ENCODE results near the gene AMOTL1.

Gene AMOTL1

GRCh38 chr11:94800414-94800813, 32.3 kb downstream of the AMOTL1 start:
- CTCF ChIA-PET = no interaction called here
- no peak for TF ChIP-seq LEF1 (IDR thresholded peaks at IDR 0.05; ENCODE audit: borderline replicate concordance)
- no peak for TF ChIP-seq ARNT (IDR thresholded peaks at IDR 0.05)
- TF ChIP-seq FOXM1 (IDR thresholded peaks at IDR 0.05; ENCODE audit: borderline replicate concordance) = no peak
- no peak for TF ChIP-seq TARDBP (IDR thresholded peaks at IDR 0.05)
- TF ChIP-seq PKNOX1 (IDR thresholded peaks at IDR 0.05) = no peak
- TF ChIP-seq FOXK2 (IDR thresholded peaks at IDR 0.05) = no peak
- no peak for TF ChIP-seq SUZ12 (IDR thresholded peaks at IDR 0.05)
- TF ChIP-seq L3MBTL2 (conservative IDR thresholded peaks at IDR 0.05) = no peak
- TF ChIP-seq ZNF384 (IDR thresholded peaks at IDR 0.05) = no peak
- TF ChIP-seq HDGF (IDR thresholded peaks at IDR 0.05; ENCODE audit: borderline replicate concordance) = no peak
- no peak for TF ChIP-seq CTBP1 (IDR thresholded peaks at IDR 0.05; ENCODE audit: borderline replicate concordance)
- TF ChIP-seq SP1 (IDR thresholded peaks at IDR 0.05) = no peak
- TF ChIP-seq BHLHE40 (IDR thresholded peaks at IDR 0.05; ENCODE audit: borderline replicate concordance) = no peak
- no peak for TF ChIP-seq ELF4 (IDR thresholded peaks at IDR 0.05)
- no peak for TF ChIP-seq FOXA1 (IDR thresholded peaks at IDR 0.05)
- TF ChIP-seq NFRKB (IDR thresholded peaks at IDR 0.05) = no peak
- POLR2A ChIA-PET = no interaction called here
- DNase-seq (ENCODE audit: extremely low spot score) = no peak

GRCh38 chr11:94801866-94802460, 33.8 kb downstream of the AMOTL1 start:
- TF ChIP-seq SP1 (IDR thresholded peaks at IDR 0.05) (no peak), HDGF (IDR thresholded peaks at IDR 0.05; ENCODE audit: borderline replicate concordance) (no peak), ELF4 (IDR thresholded peaks at IDR 0.05) (no peak), PKNOX1 (IDR thresholded peaks at IDR 0.05) (no peak), FOXK2 (IDR thresholded peaks at IDR 0.05) (no peak), BHLHE40 (IDR thresholded peaks at IDR 0.05; ENCODE audit: borderline replicate concordance) (no peak), LEF1 (IDR thresholded peaks at IDR 0.05; ENCODE audit: borderline replicate concordance) (no peak), NFRKB (IDR thresholded peaks at IDR 0.05) (no peak)
- POLR2A ChIA-PET = no interaction called here
- CTCF ChIA-PET = no interaction called here
- no peak for DNase-seq (ENCODE audit: extremely low spot score)

DNA sequence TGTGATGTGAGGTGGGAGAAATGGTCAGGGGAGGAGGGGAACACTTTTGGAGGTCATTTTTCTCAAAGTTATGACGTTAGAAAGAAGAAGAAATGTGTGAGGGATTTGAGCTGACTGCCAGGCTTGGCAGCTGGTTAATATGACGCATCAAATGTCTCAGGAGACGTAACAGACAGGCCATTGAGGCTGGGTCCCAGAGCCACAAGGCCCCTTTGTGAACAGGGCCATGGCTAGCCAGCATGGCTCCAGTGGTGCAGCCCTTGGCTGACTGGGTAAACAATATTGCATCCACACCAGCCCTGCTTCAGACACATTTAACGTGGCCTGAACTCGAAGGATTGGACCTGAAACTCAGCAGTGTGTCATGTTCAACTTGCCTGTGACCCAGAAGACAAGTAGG, 34.3 kb downstream of the AMOTL1 start:
- CTCF ChIA-PET = interaction anchor here (1.1 kb wide), 1 partner anchor 10 kb away, joined by 3 read pairs; no protein-coding TSS in a partner anchor
- TF ChIP-seq SP1 (IDR thresholded peaks at IDR 0.05) = no peak
- TF ChIP-seq L3MBTL2 (conservative IDR thresholded peaks at IDR 0.05) = no peak
- no peak for TF ChIP-seq LEF1 (IDR thresholded peaks at IDR 0.05; ENCODE audit: borderline replicate concordance)
- TF ChIP-seq ELF4 (IDR thresholded peaks at IDR 0.05) = no peak
- no peak for DNase-seq (ENCODE audit: extremely low spot score)
- POLR2A ChIA-PET = no interaction called here

DNA sequence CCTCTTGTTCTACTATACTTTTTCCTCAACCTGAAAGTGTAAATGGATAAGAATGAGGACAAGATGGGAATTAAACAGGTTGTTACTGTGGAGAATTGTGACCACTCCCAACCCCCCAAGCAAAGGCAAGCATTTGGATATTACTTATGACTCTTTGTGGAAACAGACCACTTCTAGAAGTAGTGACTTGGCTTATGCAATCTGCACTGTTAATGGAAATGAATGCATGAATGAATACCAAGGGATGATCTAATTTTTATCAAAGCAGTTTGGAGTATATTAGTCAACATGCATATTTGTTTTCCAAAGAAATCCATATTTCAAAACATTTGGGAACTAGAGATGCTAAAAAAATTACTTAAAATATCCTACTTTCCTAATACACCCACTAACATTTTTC, 35.3 kb downstream of the AMOTL1 start:
- DNase-seq (ENCODE audit: extremely low spot score) = no peak
- no peak for TF ChIP-seq ZNF384 (IDR thresholded peaks at IDR 0.05)
- TF ChIP-seq ELF4 (IDR thresholded peaks at IDR 0.05) = no peak
- no peak for TF ChIP-seq ARNT (IDR thresholded peaks at IDR 0.05)
- no peak for TF ChIP-seq HDGF (IDR thresholded peaks at IDR 0.05; ENCODE audit: borderline replicate concordance)
- TF ChIP-seq SP1 (IDR thresholded peaks at IDR 0.05) = no peak
- ChIA-PET POLR2A (no interaction called here), CTCF (interaction anchor here (1.1 kb wide), 1 partner anchor 9 kb away, joined by 3 read pairs; no protein-coding TSS in a partner anchor)

- CTCF ChIA-PET = no interaction called here
- TF ChIP-seq FOXA1 (IDR thresholded peaks at IDR 0.05) (no peak), TARDBP (IDR thresholded peaks at IDR 0.05) (no peak), LEF1 (IDR thresholded peaks at IDR 0.05; ENCODE audit: borderline replicate concordance) (no peak), ARNT (IDR thresholded peaks at IDR 0.05) (no peak), L3MBTL2 (conservative IDR thresholded peaks at IDR 0.05) (no peak), PKNOX1 (IDR thresholded peaks at IDR 0.05) (no peak), NFRKB (IDR thresholded peaks at IDR 0.05) (no peak), SUZ12 (IDR thresholded peaks at IDR 0.05) (no peak), ELF4 (IDR thresholded peaks at IDR 0.05) (no peak), FOXM1 (IDR thresholded peaks at IDR 0.05; ENCODE audit: borderline replicate concordance) (no peak), HDGF (IDR thresholded peaks at IDR 0.05; ENCODE audit: borderline replicate concordance) (no peak), ZNF384 (IDR thresholded peaks at IDR 0.05) (no peak), FOXK2 (IDR thresholded peaks at IDR 0.05) (no peak), BHLHE40 (IDR thresholded peaks at IDR 0.05; ENCODE audit: borderline replicate concordance) (no peak), SP1 (IDR thresholded peaks at IDR 0.05) (no peak), CTBP1 (IDR thresholded peaks at IDR 0.05; ENCODE audit: borderline replicate concordance) (no peak)
- POLR2A ChIA-PET = no interaction called here
- no peak for DNase-seq (ENCODE audit: extremely low spot score)
These were observed 36.7 kb downstream of the AMOTL1 start for GRCh38 chr11:94804874-94805273.

GRCh38 chr11:94806014-94806413, 37.9 kb downstream of the AMOTL1 start:
- ChIA-PET POLR2A (no interaction called here), CTCF (no interaction called here)
- no peak for DNase-seq (ENCODE audit: extremely low spot score)

More at GRCh38 chr11:94806014-94806413, 37.9 kb downstream of the AMOTL1 start:
- no peak for TF ChIP-seq BHLHE40 (IDR thresholded peaks at IDR 0.05; ENCODE audit: borderline replicate concordance)
- TF ChIP-seq FOXM1 (IDR thresholded peaks at IDR 0.05; ENCODE audit: borderline replicate concordance) = no peak
- no peak for TF ChIP-seq L3MBTL2 (conservative IDR thresholded peaks at IDR 0.05)
- no peak for TF ChIP-seq ELF4 (IDR thresholded peaks at IDR 0.05)
- no peak for TF ChIP-seq LEF1 (IDR thresholded peaks at IDR 0.05; ENCODE audit: borderline replicate concordance)
- TF ChIP-seq FOXK2 (IDR thresholded peaks at IDR 0.05) = no peak
- no peak for TF ChIP-seq PKNOX1 (IDR thresholded peaks at IDR 0.05)
- TF ChIP-seq TARDBP (IDR thresholded peaks at IDR 0.05) = no peak
- no peak for TF ChIP-seq ARNT (IDR thresholded peaks at IDR 0.05)
- no peak for TF ChIP-seq FOXA1 (IDR thresholded peaks at IDR 0.05)
- TF ChIP-seq SUZ12 (IDR thresholded peaks at IDR 0.05) = no peak
- no peak for TF ChIP-seq ZNF384 (IDR thresholded peaks at IDR 0.05)
- no peak for TF ChIP-seq HDGF (IDR thresholded peaks at IDR 0.05; ENCODE audit: borderline replicate concordance)
- TF ChIP-seq NFRKB (IDR thresholded peaks at IDR 0.05) = no peak
- TF ChIP-seq CTBP1 (IDR thresholded peaks at IDR 0.05; ENCODE audit: borderline replicate concordance) = no peak
- TF ChIP-seq SP1 (IDR thresholded peaks at IDR 0.05) = no peak
